Thyroid gland (tissue), 4 donors: ENCODE data around the gene PTPRN2.

Experiments
- CTCF ChIP-seq, 6 experiments: fragments of 200-600 bp in 3 of 6; fragments of 450-650 bp in 3 of 6; sonication (generic) in 3 of 6; IDR thresholded peaks; one replicate each; pipeline ENCODE4 v1.5.1; 2016 to 2019; ENCODE audit warnings: antibody characterized with exemption in 6 of 6, mild to moderate bottlenecking in 2 of 6, inconsistent platforms in 1 of 6, moderate library complexity in 1 of 6
- POLR2A ChIP-seq, 2 donors: fragments of 450-650 bp; IDR thresholded peaks; one replicate each; pipeline ENCODE4 v1.6.1; 2017; ENCODE audit warnings: antibody characterized with exemption in 2 of 2, mild to moderate bottlenecking in 2 of 2, moderate library complexity in 1 of 2

- TF ChIP-seq CTCF (IDR thresholded peaks at IDR 0.05) (no peak), POLR2A (IDR thresholded peaks at IDR 0.05) (no peak)
Measured at GRCh38 chr7:157932498-157933218, 655.0 kb downstream of the PTPRN2 start.
